ENCODE data around the gene ECE1.
"Not testable (repeated sequence)": the region's sequence is repeated elsewhere in the genome, so short reads cannot be mapped to it uniquely, and the experiment has no call there.

Gene ECE1

GRCh38 chr1:21216835-21217811, 73.1 kb downstream of the ECE1 start:
- peak; percentile 27 to 63 (median 50) for DNase-seq

GRCh38 chr1:21212126-21212525, 78.1 kb downstream of the ECE1 start:
- DNase-seq: no peak

GRCh38 chr1:21208137-21208700, 82.0 kb downstream of the ECE1 start:
- not testable (repeated sequence) for DNase-seq

- DNase-seq: no peak
Observed at GRCh38 chr1:21206117-21206516, 84.1 kb downstream of the ECE1 start.

GRCh38 chr1:21205416-21205815, 84.8 kb downstream of the ECE1 start:
- no peak for DNase-seq

GRCh38 chr1:21201650-21202049, 88.6 kb downstream of the ECE1 start:
- DNase-seq: no peak

GRCh38 chr1:21201238-21201637, 89.0 kb downstream of the ECE1 start:
- not testable (repeated sequence) for DNase-seq

GRCh38 chr1:21200767-21201166, 89.5 kb downstream of the ECE1 start:
- no peak for DNase-seq

- no peak for DNase-seq
Observed at GRCh38 chr1:21198929-21199328, 91.3 kb downstream of the ECE1 start.

- no peak for DNase-seq
Observed at GRCh38 chr1:21192871-21193270, 97.4 kb downstream of the ECE1 start.

- DNase-seq: no peak
Observed at GRCh38 chr1:21192284-21192683, 98.0 kb downstream of the ECE1 start.

- not testable (repeated sequence) for DNase-seq
Observed at GRCh38 chr1:21190771-21191170, 99.5 kb downstream of the ECE1 start.

GRCh38 chr1:21189906-21190500, 100.3 kb downstream of the ECE1 start:
- no peak for DNase-seq

- no peak for DNase-seq
Observed at GRCh38 chr1:21189421-21189820, 100.8 kb downstream of the ECE1 start.

GRCh38 chr1:21188235-21188634, 102.0 kb downstream of the ECE1 start:
- no peak for DNase-seq

- no peak for DNase-seq
Observed at GRCh38 chr1:21185221-21185731, 105.0 kb downstream of the ECE1 start.

- no peak for DNase-seq
Observed at GRCh38 chr1:21184276-21184675, 106.0 kb downstream of the ECE1 start.

GRCh38 chr1:21182181-21182731, 108.0 kb downstream of the ECE1 start:
- DNase-seq: no peak

- DNase-seq: not testable (repeated sequence)
Observed at GRCh38 chr1:21178271-21178670, 112.0 kb downstream of the ECE1 start.

- DNase-seq: peak; percentile 95 to 99 (median 98)
Observed at GRCh38 chr1:21176586-21177555, 113.4 kb downstream of the ECE1 start, which contains the start of gene EIF4G3. Gene EIF4G3, minus strand, starts transcription at chr1:21176897. Its CDS starts 174,155 bp downstream, at chr1:21002742.

- peak; percentile 7 to 73 (median 58) for DNase-seq
Observed at GRCh38 chr1:21175670-21176581, 114.3 kb downstream of the ECE1 start.

Data from stimulated activated naive CD4-positive, alpha-beta T cell (primary cell).